Testis (tissue), 2 donors: ENCODE data around the gene MICOS13.

ENCODE experiments used
- CTCF ChIP-seq, 3 experiments: fragments of 450-650 bp in 2 of 3; fragments of 200-600 bp in 1 of 3; sonication (generic) in 1 of 3; IDR thresholded peaks; one replicate each; pipeline ENCODE4 v1.5.1; 2016 to 2019; ENCODE audit warnings: antibody characterized with exemption in 3 of 3, mild to moderate bottlenecking in 2 of 3, moderate library complexity in 1 of 3
- POLR2A ChIP-seq: fragments of 450-650 bp; IDR thresholded peaks from one replicate; pipeline ENCODE4 v1.6.1; 2017; ENCODE audit warnings: antibody characterized with exemption, mild to moderate bottlenecking, moderate library complexity

DNA sequence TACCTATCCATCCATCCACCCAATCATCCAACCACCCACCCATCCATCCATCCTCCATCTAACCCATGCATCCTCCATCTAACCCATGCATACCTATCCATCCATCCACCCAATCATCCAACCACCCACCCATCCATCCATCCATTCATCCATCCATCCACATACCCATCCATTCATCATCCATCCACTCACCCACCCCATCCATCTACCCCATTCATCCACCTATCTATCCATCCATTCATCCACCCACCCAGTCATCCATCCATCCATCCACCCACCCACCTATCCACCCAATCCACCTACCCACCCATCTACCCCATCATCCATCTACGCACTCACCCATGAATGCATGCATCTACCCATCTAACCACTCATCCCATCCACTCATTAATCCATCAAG is 6.6 kb downstream of the MICOS13 start:
- TF ChIP-seq POLR2A (no peak), CTCF (IDR thresholded peaks at IDR 0.05) (no peak)
